ENCODE measurements around the gene GSTP1. TPM values are rescaled to one million over a fixed set of nuclear protein-coding genes. Genes with fewer than 3 reads are reported as not detected.
"Not testable (repeated sequence)": the region's sequence is repeated elsewhere in the genome, so short reads cannot be mapped to it uniquely, and the experiment has no call there.

GSTP1 gene
- total and polyA plus RNA-seq, 9 of the 15 experiments (the other 6 are each of a cell fraction or from before 2014, with no cell fraction given) = 592 to 2,150 (median 1,204) TPM

DNA sequence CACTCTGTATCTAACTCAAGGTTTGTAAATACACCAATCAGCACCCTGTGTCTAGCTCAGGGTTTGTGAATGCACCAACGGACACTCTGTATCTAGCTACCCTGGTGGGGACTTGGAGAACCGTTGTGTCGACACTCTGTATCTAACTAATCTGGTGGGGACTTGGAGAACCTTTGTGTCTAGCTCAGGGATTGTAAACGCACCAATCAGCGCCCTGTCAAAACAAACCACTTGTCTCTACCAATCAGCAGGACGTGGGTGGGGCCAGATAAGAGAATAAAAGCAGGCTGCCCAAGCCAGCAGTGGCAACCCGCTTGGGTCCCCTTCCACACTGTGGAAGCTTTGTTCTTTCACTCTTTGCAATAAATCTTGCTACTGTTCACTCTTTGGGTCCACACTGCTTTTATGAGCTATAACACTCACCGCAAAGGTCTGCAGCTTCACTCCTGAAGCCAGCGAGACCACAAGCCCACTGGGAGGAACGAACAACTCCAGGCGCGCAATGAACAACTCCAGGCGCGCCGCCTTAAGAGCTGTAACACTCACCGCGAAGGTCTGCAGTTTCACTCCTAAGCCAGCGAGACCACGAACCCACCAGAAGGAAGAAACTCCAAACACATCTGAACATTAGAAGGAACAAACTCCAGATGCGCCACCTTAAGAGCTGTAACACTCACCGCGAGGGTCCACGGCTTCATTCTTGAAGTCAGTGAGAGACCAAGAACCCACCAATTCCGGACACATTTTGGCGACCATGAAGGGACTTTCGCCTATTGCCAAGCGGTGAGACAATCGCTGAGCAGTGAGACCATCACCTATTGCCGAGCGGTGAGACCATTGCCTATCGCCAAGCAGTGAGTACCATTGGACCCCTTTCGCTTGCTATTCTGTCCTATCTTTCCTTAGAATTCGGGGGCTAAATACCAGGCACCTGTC, 36.3 kb downstream of the GSTP1 start (continued):
- peak; percentile 7 for TF ChIP-seq NFYB (IDR thresholded peaks at IDR 0.05; ENCODE audit: extremely low read depth, insufficient read length)
- TF ChIP-seq RBFOX2 (IDR thresholded peaks at IDR 0.05; ENCODE audit: low read depth, low read length) = peak; percentile 66
- TF ChIP-seq CREB1 (IDR thresholded peaks at IDR 0.05); FOXM1 (CRISPR knock-in tag; IDR thresholded peaks at IDR 0.05; ENCODE audit: low read depth): not testable (repeated sequence)
- TF ChIP-seq CREB1 (CRISPR knock-in tag; IDR thresholded peaks at IDR 0.05) = 0 out of 2 replicates have a peak, but pooled peaks have one; percentile 20
- peak; percentile 68; the same call in 1 of the 2 replicates for TF ChIP-seq POLR2H (tag; IDR thresholded peaks at IDR 0.05; ENCODE audit: low read depth)
- peak; percentile 83 for TF ChIP-seq SUPT5H (IDR thresholded peaks at IDR 0.05)
- TF ChIP-seq SAP30 (IDR thresholded peaks at IDR 0.05; ENCODE audit: borderline replicate concordance, insufficient read depth, low read depth, low read length, poor library complexity, severe bottlenecking) = peak; percentile 25
- peak; percentile 16; the same call in 1 of the 2 replicates for TF ChIP-seq FOXM1 (IDR thresholded peaks at IDR 0.05; ENCODE audit: low read depth)
- peak; percentile 40; the same call in 1 of the 2 replicates for TF ChIP-seq FOXP1 (CRISPR knock-in tag; IDR thresholded peaks at IDR 0.05)
- TF ChIP-seq POLR2G (IDR thresholded peaks at IDR 0.05; ENCODE audit: low read depth, low read length) = peak; percentile 41; the same call in 1 of the 2 replicates
- TF ChIP-seq ASH1L (IDR thresholded peaks at IDR 0.05; ENCODE audit: borderline replicate concordance, low read depth, partially characterized antibody) = peak; percentile 60
- TF ChIP-seq POLR2B (IDR thresholded peaks at IDR 0.05; ENCODE audit: low read depth, partially characterized antibody) = peak; percentile 69
- TF ChIP-seq, protein P1, sequence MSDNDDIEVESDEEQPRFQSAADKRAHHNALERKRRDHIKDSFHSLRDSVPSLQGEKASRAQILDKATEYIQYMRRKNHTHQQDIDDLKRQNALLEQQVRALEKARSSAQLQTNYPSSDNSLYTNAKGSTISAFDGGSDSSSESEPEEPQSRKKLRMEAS (CRISPR knock-in tag; IDR thresholded peaks at IDR 0.05) = peak; percentile 22
- 0 out of 2 replicates have a peak, but pooled peaks have one; percentile 67 for TF ChIP-seq THRAP3 (IDR thresholded peaks at IDR 0.05; ENCODE audit: borderline replicate concordance)
- peak; percentile 29; the same call in 1 of the 2 replicates for TF ChIP-seq GATA2 (CRISPR knock-in tag; IDR thresholded peaks at IDR 0.05)
- peak; percentile 83; the same call in 1 of the 2 replicates for TF ChIP-seq ZNF445 (CRISPR knock-in tag; IDR thresholded peaks at IDR 0.05; ENCODE audit: low read depth)
- TF ChIP-seq, protein P2, sequence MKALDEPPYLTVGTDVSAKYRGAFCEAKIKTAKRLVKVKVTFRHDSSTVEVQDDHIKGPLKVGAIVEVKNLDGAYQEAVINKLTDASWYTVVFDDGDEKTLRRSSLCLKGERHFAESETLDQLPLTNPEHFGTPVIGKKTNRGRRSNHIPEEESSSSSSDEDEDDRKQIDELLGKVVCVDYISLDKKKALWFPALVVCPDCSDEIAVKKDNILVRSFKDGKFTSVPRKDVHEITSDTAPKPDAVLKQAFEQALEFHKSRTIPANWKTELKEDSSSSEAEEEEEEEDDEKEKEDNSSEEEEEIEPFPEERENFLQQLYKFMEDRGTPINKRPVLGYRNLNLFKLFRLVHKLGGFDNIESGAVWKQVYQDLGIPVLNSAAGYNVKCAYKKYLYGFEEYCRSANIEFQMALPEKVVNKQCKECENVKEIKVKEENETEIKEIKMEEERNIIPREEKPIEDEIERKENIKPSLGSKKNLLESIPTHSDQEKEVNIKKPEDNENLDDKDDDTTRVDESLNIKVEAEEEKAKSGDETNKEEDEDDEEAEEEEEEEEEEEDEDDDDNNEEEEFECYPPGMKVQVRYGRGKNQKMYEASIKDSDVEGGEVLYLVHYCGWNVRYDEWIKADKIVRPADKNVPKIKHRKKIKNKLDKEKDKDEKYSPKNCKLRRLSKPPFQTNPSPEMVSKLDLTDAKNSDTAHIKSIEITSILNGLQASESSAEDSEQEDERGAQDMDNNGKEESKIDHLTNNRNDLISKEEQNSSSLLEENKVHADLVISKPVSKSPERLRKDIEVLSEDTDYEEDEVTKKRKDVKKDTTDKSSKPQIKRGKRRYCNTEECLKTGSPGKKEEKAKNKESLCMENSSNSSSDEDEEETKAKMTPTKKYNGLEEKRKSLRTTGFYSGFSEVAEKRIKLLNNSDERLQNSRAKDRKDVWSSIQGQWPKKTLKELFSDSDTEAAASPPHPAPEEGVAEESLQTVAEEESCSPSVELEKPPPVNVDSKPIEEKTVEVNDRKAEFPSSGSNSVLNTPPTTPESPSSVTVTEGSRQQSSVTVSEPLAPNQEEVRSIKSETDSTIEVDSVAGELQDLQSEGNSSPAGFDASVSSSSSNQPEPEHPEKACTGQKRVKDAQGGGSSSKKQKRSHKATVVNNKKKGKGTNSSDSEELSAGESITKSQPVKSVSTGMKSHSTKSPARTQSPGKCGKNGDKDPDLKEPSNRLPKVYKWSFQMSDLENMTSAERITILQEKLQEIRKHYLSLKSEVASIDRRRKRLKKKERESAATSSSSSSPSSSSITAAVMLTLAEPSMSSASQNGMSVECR (CRISPR knock-in tag; IDR thresholded peaks at IDR 0.05) = peak; percentile 60
- peak; percentile 82; the same call in 1 of the 2 replicates for TF ChIP-seq MTA3 (IDR thresholded peaks at IDR 0.05; ENCODE audit: borderline replicate concordance)
